Femur (tissue), 1 donor: ENCODE measurements around the gene C2orf92.

ENCODE experiments used
- DNase-seq: peaks from one replicate; pipeline ENCODE4 v3.0.0-alpha.2; 2017

The C2orf92 gene

GRCh38 chr2:97750017-97750416 is 80.5 kb downstream of the C2orf92 start:
- DNase-seq: no peak

- DNase-seq: no peak
Observed at GRCh38 chr2:97751752-97752151, 82.2 kb downstream of the C2orf92 start.
